ENCODE measurements around the gene NCOA3.

GRCh38 chr20:47675190-47676142 lies 173.8 kb downstream of the NCOA3 start:
- TF ChIP-seq POLR2A (IDR thresholded peaks at IDR 0.05) (no peak), CTCF (IDR thresholded peaks at IDR 0.05) (no peak), EP300 (IDR thresholded peaks at IDR 0.05) (no peak)
